Neural cell (in vitro differentiated cells): ENCODE data around the gene FBXO34. TPM values are rescaled to one million over a fixed set of nuclear protein-coding genes. Genes with fewer than 3 reads are reported as not detected.

Experiments
- H2AFZ ChIP-seq: fragments of 200-600, 300-800 bp; sonication (generic), shearing (Covaris generic); 2 replicates; pipeline ENCODE4 v1.6.0; 2014; ENCODE audit warnings: low read depth, mild to moderate bottlenecking, antibody characterized with exemption, low read length, moderate library complexity
- H3F3A ChIP-seq: fragments of 200-600 bp; shearing (Covaris generic); 2 replicates; pipeline ENCODE4 v1.6.1; 2016; ENCODE audit warnings: mild to moderate bottlenecking, moderate library complexity, mixed read lengths, antibody characterized with exemption, low read length; ENCODE audit not compliant: insufficient read depth, poor library complexity, severe bottlenecking
- H3K27ac ChIP-seq: fragments of 200-600, 300-800 bp; sonication (generic), shearing (Covaris generic); 2 replicates; pipeline ENCODE4 v1.5.1; 2014; ENCODE audit warnings: mild to moderate bottlenecking, low read length, moderate library complexity
- H3K27me3 ChIP-seq: fragments of 300-800, 200-600 bp; sonication (generic), shearing (Covaris generic); 2 replicates; pipeline ENCODE4 v1.6.0; 2014; ENCODE audit warnings: mild to moderate bottlenecking, low read depth, low read length, moderate library complexity; ENCODE audit not compliant: insufficient read depth
- H3K36me3 ChIP-seq: fragments of 300-800, 200-600 bp; sonication (generic), shearing (Covaris generic); 2 replicates; pipeline ENCODE4 v1.5.1; 2014; ENCODE audit warnings: mild to moderate bottlenecking, antibody characterized with exemption, low read length, moderate library complexity; ENCODE audit not compliant: insufficient read depth
- H3K4me2 ChIP-seq: fragments of 300-800, 200-600 bp; sonication (generic), shearing (Covaris generic); 2 replicates; pipeline ENCODE4 v1.6.0; 2014; ENCODE audit warnings: mild to moderate bottlenecking, low read length
- H3K4me3 ChIP-seq: fragments of 300-800, 200-600 bp; sonication (generic), shearing (Covaris generic); 2 replicates; pipeline ENCODE4 v1.5.1; 2014; ENCODE audit warnings: mild to moderate bottlenecking, low read length, moderate library complexity
- H3K79me2 ChIP-seq: fragments of 200-600 bp; shearing (Covaris generic); replicated peaks from 2 replicates; pipeline ENCODE4 v1.6.0; 2014; ENCODE audit warnings: mild to moderate bottlenecking, low read length, moderate library complexity; ENCODE audit not compliant: insufficient read depth
- H3K9ac ChIP-seq: fragments of 300-800, 200-600 bp; sonication (generic), shearing (Covaris generic); 2 replicates; pipeline ENCODE4 v1.6.1; 2016; ENCODE audit warnings: mild to moderate bottlenecking, low read length, mixed read lengths
- H3K9me2 ChIP-seq: fragments of 200-600 bp; shearing (Covaris generic); 2 replicates; pipeline ENCODE4 v1.6.1; 2016; ENCODE audit warnings: mild to moderate bottlenecking, low read length, mixed read lengths; ENCODE audit not compliant: insufficient read depth
- H3K9me3 ChIP-seq: fragments of 200-600, 300-800 bp; sonication (generic), shearing (Covaris generic); 2 replicates; pipeline ENCODE4 v1.6.1; 2016; ENCODE audit warnings: mild to moderate bottlenecking, mixed run types, low read length, moderate library complexity, mixed read lengths
- H4K20me1 ChIP-seq: fragments of 200-600 bp; shearing (Covaris generic); 2 replicates; pipeline ENCODE4 v1.6.1; 2016; ENCODE audit warnings: mild to moderate bottlenecking, mixed run types; ENCODE audit not compliant: insufficient read depth
- EP300 ChIP-seq: fragments of 450-650 bp; conservative IDR thresholded peaks from 2 replicates; pipeline ENCODE4 v1.6.1; 2014; ENCODE audit warnings: antibody characterized with exemption, mild to moderate bottlenecking, moderate library complexity; ENCODE audit not compliant: poor library complexity, severe bottlenecking
- EZH2 ChIP-seq: fragments of 200-600, 300-800 bp; shearing (Covaris generic), sonication (generic); IDR thresholded peaks from 2 replicates; pipeline ENCODE4 v1.6.1; 2014; ENCODE audit warnings: antibody characterized with exemption, low read length, borderline replicate concordance, mild to moderate bottlenecking; ENCODE audit not compliant: insufficient read depth, poor library complexity, severe bottlenecking
- MXI1 ChIP-seq: fragments of 450-650 bp; conservative IDR thresholded peaks from 2 replicates; pipeline ENCODE4 v1.6.1; 2014; ENCODE audit warnings: antibody characterized with exemption, mild to moderate bottlenecking; ENCODE audit not compliant: poor library complexity, severe bottlenecking
- POLR2AphosphoS5 ChIP-seq: IDR thresholded peaks from 2 replicates; pipeline ENCODE4 v1.6.1; 2012
- RAD21 ChIP-seq: fragments of 450-650 bp; conservative IDR thresholded peaks from 2 replicates; pipeline ENCODE4 v1.6.1; 2014; ENCODE audit warnings: antibody characterized with exemption, mild to moderate bottlenecking, moderate library complexity
- REST ChIP-seq: IDR thresholded peaks from 2 replicates; pipeline ENCODE4 v1.6.1; 2012; ENCODE audit warnings: borderline replicate concordance
- SMC3 ChIP-seq: fragments of 450-650 bp; conservative IDR thresholded peaks from 2 replicates; pipeline ENCODE4 v1.6.1; 2014; ENCODE audit warnings: antibody characterized with exemption, mild to moderate bottlenecking, moderate library complexity; ENCODE audit not compliant: poor library complexity
- TAF1 ChIP-seq: IDR thresholded peaks from 2 replicates; pipeline ENCODE4 v1.6.1; 2012; ENCODE audit warnings: low read depth
- polyA plus RNA-seq: library from polyadenylated mRNA; depleted of rRNA; stranded (reverse); fragments of >200 nt; gene quantifications from 2 replicates; pipeline ENCODE4 v1.2.3, GENCODE V29; 2014
- TF ChIP-seq, protein P1 (sequence below): fragments of 450-650 bp; IDR thresholded peaks from 2 replicates; pipeline ENCODE4 v1.5.1; 2014; ENCODE audit warnings: antibody characterized with exemption, mild to moderate bottlenecking, moderate library complexity; ENCODE audit not compliant: poor library complexity, severe bottlenecking

Gene FBXO34
- polyA plus RNA-seq, 1 donor from 2014 or later = 34.2 TPM

GRCh38 chr14:55352201-55352600, 81.0 kb downstream of the FBXO34 start:
- Histone ChIP-seq H3K27ac (no peak overlapping the region), H3K9me2 (no peaks in the 10 kb centered on the region), H3K4me2 (no peak overlapping the region), H3K9me3 (no peaks in the 10 kb centered on the region), H4K20me1 (no peaks in the 10 kb centered on the region), H3K36me3 (no peaks in the 10 kb centered on the region), H3K9ac (no peak overlapping the region), H3F3A (no peaks in the 10 kb centered on the region), H2AFZ (no peak overlapping the region), H3K4me3 (no peak overlapping the region), H3K27me3 (no peaks in the 10 kb centered on the region), H3K79me2 (no peaks in the 10 kb centered on the region)
- TF ChIP-seq REST = no peak

DNA sequence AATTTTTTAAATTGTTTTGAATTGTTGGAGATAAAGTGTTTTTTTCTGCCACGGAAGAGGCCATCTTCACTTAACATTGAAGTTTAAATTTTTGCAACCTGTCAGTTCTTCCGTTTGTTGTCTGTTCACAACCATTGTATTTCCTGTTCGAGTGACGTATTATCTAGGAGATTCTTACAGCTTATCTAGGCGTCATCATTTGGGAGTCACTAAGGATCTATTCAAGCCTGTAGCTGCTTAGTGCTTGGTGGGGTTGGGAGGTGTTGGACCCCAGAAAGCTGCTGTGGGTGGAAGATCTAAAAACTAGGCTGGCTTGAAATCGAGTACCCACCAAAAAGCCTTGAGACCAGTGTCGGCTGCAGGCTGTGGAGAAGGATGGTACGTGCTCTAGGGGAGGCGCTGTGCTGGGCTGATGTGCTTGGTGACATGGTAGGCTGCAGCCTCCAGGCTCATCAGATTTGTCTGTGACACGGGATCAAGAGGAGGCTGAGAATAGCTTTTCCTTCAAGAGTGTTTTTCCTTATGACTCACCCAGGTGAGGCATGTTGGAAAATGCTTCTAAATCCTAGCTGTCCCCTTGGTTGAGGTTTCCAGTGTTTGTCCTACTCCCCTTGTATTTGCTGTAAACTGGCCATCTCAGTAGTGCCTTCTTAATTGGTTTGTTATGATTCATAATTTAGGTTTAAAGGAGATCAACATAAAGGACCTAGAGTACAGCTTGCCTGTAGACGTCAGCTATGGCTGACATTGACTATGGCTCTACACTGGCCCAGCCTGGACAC, 82.7 kb downstream of the FBXO34 start:
- no peaks in the 10 kb centered on the region for H3F3A ChIP-seq
- H3K9me3 ChIP-seq = no peaks in the 10 kb centered on the region
- H3K9ac ChIP-seq = no peak overlapping the region
- H3K36me3 ChIP-seq = no peaks in the 10 kb centered on the region
- no peak overlapping the region for H3K27ac ChIP-seq
- no peaks in the 10 kb centered on the region for H4K20me1 ChIP-seq
- no peaks in the 10 kb centered on the region for H3K79me2 ChIP-seq
- TF ChIP-seq RAD21 (no peak), EZH2 (no peak), SMC3 (no peak), REST (no peak), MXI1 (no peak), TAF1 (no peak), POLR2AphosphoS5 (no peak), EP300 (no peak)
- TF ChIP-seq, protein P1, sequence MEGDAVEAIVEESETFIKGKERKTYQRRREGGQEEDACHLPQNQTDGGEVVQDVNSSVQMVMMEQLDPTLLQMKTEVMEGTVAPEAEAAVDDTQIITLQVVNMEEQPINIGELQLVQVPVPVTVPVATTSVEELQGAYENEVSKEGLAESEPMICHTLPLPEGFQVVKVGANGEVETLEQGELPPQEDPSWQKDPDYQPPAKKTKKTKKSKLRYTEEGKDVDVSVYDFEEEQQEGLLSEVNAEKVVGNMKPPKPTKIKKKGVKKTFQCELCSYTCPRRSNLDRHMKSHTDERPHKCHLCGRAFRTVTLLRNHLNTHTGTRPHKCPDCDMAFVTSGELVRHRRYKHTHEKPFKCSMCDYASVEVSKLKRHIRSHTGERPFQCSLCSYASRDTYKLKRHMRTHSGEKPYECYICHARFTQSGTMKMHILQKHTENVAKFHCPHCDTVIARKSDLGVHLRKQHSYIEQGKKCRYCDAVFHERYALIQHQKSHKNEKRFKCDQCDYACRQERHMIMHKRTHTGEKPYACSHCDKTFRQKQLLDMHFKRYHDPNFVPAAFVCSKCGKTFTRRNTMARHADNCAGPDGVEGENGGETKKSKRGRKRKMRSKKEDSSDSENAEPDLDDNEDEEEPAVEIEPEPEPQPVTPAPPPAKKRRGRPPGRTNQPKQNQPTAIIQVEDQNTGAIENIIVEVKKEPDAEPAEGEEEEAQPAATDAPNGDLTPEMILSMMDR = no peak
- H3K4me3 ChIP-seq = no peak overlapping the region
- H2AFZ ChIP-seq = no peak overlapping the region
- no peaks in the 10 kb centered on the region for H3K9me2 ChIP-seq
- no peak overlapping the region for H3K4me2 ChIP-seq
- no peaks in the 10 kb centered on the region for H3K27me3 ChIP-seq
